ENCODE measurements around the gene RNF212.

Gene RNF212

GRCh38 chr4:1090465-1091440 is 22.6 kb downstream of the RNF212 start:
- no peak for DNase-seq

GRCh38 chr4:1090036-1090435 is 23.3 kb downstream of the RNF212 start:
- DNase-seq = no peak

DNA sequence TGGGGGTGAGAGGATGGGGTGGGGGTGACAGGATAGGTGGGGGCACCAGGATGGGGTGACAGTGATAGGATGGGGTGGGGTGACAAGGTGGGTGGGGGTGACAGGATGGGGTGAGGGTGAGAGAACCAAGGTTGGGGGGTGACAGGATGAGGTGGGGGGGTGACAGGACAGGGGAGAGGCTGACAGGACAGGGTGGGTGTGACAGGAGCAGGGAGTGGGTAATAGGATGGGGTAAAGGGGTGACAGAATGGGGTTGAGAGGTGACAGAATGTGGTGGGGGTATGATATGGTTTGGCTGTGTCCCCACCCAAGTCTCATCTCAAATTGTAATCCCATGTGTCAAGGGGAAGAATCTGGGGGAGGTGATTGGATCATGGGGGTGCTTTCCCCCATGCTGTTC is 26.0 kb downstream of the RNF212 start:
- DNase-seq = no peak

DNA sequence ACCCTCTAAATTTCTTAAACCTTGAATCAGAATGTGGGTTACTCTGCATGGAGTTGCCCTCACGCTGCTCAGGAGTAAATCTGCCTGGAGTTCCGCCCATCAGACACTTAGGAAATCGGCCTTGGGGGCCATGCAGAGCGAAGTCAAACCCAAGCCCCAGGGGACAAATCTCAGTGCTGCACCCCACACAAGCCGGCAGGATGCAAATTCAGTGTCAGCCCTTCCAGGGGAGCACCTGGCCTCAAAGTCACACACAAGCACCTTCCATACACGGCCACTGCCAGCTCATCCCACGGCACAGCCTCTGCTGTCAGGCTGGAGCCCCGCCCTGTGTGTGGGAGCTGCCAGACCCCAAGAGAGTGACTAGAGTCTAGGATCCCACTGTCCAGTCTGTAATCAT is 27.4 kb downstream of the RNF212 start:
- DNase-seq = no peak

- DNase-seq = no peak
Observed at GRCh38 chr4:1085404-1085799, 28.0 kb downstream of the RNF212 start.

GRCh38 chr4:1084796-1085403 is 28.5 kb downstream of the RNF212 start:
- no peak for DNase-seq

GRCh38 chr4:1084394-1084793 is 29.0 kb downstream of the RNF212 start:
- DNase-seq = no peak

GRCh38 chr4:1082215-1083182 is 30.9 kb downstream of the RNF212 start:
- DNase-seq = peak in 6 of 51 donors; percentile 4 to 36 (median 24)

GRCh38 chr4:1081689-1082040 is 31.7 kb downstream of the RNF212 start:
- no peak for DNase-seq

DNA sequence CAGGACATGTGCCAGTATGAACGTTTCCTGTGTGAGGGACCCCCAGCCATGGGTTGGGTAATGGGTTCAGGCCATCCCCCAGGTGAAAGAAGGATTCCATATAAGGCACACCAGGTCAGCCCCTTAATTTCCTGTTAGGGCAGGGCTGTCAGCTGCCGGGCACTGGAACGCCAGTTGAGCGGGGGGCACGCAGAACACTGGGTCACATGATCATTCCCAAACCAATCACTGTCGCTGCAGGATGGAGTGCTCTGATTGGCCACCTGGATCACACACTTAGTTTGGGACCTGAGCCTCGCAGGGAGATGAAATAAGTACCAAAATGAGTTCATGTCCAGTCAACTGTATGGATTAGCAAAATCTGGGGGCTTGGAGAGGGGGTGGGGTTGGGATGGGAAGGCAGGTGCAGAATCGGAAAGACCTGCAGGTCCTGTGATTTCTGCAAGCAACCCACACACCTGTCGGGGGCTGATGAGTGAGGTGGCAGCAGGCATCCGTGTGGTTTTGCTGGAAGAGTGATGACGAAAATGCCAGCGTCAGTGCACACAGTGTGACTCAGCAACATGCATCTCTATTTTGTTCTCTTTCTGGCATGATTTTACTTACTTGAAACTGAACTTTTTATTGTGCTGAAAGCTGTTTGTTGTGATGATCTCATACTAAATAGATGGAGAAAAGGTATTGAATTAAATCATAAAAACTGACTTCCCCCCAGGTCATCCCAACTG is 32.2 kb downstream of the RNF212 start:
- peak in 2 of 51 donors; percentile 18 to 40 for DNase-seq

DNA sequence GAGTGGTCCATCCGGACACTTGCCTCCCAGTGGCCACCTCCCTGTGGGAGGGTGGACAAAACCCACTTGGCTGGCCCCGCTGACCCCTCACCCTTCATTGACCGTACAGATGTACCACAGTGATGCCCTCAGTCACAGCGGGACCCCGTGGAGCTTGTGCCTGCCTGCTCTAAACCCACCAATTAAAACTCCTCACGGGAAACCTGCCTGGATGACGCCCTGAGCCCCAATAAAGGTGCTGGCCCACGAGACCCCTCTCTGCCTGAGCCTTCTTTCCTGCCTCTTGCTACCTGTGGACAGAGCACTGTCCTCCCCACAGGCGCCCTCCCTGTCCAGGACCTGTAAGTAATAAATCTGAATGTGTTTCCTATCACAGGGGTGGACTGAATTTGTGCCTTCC is 32.9 kb downstream of the RNF212 start:
- DNase-seq = no peak

DNA sequence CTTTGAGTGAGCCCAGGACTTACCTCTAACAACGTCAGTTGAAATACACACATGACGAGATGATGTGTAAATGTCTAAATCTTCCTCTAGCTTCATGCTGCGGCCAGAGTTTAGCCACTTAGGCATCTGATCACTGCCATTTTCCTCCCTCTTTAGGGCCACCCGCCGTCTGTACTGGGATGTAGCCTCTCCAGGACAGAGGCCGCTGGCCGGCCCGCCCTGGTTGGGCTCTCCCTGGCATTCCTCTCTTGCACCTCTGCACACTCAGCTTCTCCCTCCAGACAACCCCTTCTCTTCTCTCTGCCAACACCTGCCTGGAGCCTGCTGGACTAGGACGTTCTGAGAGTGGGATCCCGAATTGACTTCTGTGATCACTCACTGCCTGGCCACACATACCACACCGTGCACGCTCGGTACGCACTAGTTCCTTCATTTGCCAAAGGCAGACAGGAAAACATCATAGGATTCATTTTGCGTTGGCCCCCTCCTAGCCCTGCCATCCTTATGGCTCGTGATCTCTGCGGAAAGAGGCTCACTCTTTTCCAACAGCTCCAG is 33.6 kb downstream of the RNF212 start:
- DNase-seq = no peak

DNA sequence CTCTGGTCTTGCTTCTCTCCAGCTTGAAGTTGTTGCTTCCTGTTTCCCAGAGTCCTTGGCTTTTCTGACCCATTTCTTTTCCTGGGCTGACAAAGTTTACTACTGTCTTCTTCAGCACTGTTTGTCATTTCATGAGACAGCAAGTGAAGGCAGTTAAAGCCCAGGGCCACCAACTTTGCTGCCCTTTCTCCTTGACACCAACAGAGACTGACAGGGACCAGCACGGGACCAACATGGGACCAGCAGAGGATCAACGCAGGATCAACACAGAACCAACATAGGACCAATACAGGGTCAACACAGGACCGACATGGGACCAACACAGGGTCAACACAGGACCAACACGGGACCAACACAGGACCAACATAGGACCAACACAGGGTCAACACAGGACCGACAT is 34.9 kb downstream of the RNF212 start:
- DNase-seq = no peak

- DNase-seq = no peak
Observed at GRCh38 chr4:1077711-1078477, 35.5 kb downstream of the RNF212 start.

DNA sequence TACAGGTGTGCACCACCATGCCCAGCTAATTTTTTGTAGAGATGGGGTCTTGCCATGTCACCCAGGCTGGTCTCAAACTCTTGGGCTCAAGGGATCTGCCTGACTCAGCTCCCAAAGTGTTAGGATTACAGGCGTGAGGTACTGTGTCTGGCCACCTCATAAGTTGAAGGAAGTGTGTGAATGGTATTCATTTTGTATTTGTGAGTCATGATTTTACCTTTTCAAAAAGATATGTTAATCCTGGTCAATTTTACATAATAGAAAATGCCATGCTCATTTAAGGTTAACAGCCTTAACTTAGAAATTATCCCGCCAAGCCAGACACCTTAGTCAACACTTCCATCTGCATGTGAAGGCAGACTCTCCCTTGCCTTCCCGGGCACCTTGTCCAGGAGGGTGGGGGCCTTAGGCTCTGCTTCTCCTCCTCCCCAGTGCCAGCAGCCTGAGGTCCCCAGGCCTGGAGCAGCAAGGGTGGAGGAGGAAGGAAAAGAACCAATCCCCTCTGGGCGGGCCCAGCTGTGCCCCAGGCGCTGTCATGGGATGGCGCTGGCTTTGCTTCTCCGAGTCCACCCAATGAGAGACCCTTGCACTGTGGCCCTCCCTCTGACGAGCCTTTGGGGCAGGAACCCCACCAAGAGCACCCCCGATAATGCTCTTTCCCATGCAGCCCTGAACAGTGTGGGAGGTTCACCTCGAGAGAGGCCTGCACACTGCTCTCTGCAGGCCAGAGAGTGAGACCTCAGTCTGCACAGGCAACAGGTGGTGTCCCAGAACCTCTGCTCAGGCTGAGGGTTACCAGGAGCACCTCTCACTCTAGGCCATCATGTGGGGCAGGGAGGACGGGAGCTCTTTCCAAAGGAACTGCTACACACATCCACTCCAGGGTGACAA is 37.3 kb downstream of the RNF212 start:
- DNase-seq = no peak

- no peak for DNase-seq
Observed at GRCh38 chr4:1075225-1075624, 38.1 kb downstream of the RNF212 start.

GRCh38 chr4:1074077-1074476 is 39.3 kb downstream of the RNF212 start:
- no peak for DNase-seq

GRCh38 chr4:1072830-1073446 is 40.4 kb downstream of the RNF212 start:
- DNase-seq = peak in 20 of 51 donors; percentile 7 to 61 (median 36)

Data from hypothalamus (tissue), 51 donors.